Measurements from ENCODE around the gene CPLX3. TPM values are rescaled to one million over a fixed set of nuclear protein-coding genes. Genes with fewer than 3 reads are reported as not detected.
A peak's percentile ranks its signal among the peaks of the same experiment; 100 is the strongest.

The CPLX3 gene
- total and polyA plus RNA-seq, 7 experiments from 2014 or later = 0.27 to 0.60 TPM; not detected in 5

DNA sequence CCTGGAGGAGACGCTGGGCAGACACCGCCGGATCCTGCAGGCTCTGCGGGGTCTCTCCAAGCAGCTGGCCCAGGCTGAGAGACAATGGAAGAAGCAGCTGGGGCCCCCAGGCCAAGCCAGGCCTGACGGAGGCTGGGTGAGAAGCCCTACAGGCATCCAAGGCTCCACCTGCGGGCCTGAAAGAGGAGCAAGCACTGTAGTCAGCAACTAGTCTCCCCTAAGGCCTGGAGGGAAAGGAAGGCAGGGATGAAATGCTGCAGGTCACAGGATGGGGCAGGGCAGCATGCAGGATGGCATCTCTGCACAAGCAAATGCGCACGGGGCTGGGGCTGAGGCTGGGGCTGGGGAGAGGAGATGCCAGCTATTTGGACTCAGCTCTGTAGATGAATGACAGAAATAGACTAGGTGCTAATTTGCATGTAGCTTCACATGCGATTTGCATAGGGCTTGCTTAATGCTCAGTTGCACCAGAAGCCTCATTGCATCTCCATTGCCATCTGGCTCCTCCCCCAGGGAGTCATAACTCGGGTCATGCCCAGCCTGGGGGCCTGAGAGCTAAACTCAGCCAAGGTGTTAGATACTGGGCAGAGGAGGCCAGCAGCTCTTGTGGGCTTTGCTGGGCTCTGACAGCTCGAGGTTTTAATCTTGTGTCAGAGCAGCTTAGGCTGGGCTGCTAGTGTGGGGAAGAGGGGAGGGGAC is 5.2 kb upstream of the CPLX3 start:
- no peaks in the 10 kb centered on the region for H3K36me3 ChIP-seq (ENCODE audit: control insufficient read depth in 2 of 3, insufficient read depth in 3 of 3, low read length in 3 of 3)
- ATAC-seq = peak; percentile 39
- H3K4me1 ChIP-seq (ENCODE audit: control insufficient read depth in 2 of 2, insufficient read depth in 2 of 2, low read length in 2 of 2) = no peaks in the 10 kb centered on the region
- H3K4me3 Mint-ChIP-seq = no peak overlapping the region
- POLR2A ChIA-PET = no interaction called here
- H3K4me1 Mint-ChIP-seq = peaks cover 0 to 13% (median 4%) of the 10 kb centered on the region in 7 donors
- H3K4me3 ChIP-seq (ENCODE audit: low read length) = no peak overlapping the region
- no peak overlapping the region for H3K27ac Mint-ChIP-seq
- H3K9me3 Mint-ChIP-seq = no peaks in the 10 kb centered on the region
- intact Hi-C loops (cut with micrococcal nuclease) = no loop called here
- H3K27ac ChIP-seq (ENCODE audit: low read depth, low read length) = no peak overlapping the region
- CTCF ChIA-PET = interaction anchor here (0.6 kb wide), 1 partner anchor 314 kb away, joined by 4 read pairs; no protein-coding TSS in a partner anchor
- no peaks in the 10 kb centered on the region for H3K36me3 Mint-ChIP-seq
- peaks cover 0 to 10% (median 7%) of the 10 kb centered on the region in 5 donors for H3K27me3 Mint-ChIP-seq
- H3K27me3 ChIP-seq (ENCODE audit: control insufficient read depth in 2 of 2, insufficient read depth in 2 of 2, low read length in 2 of 2) = no peaks in the 10 kb centered on the region
- no peak for DNase-seq
- H3K9me3 ChIP-seq (ENCODE audit: control insufficient read depth in 2 of 3, low read length in 3 of 3) = no peaks in the 10 kb centered on the region

DNA sequence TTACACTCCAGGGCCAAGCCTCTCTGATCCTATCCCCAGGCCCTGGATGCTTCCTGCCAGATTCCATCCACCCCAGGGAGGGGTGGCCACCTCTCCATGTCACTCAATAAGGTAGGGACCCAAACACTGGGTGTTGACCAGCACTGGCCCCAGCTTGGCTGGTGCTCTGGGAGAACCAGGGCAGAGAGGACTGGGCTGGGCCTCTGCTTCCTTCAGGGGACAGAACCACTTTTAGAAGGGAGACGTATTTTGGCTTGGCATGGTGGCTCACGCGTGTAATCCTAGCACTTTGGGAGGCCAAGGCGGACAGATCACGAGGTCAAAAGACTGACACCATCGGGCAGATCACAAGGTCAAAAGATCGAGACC is 4.7 kb upstream of the CPLX3 start:
- Mint-ChIP-seq H3K27ac (no peak overlapping the region), H3K36me3 (no peaks in the 10 kb centered on the region), H3K27me3 (peaks cover 0 to 14% (median 7%) of the 10 kb centered on the region in 5 donors), H3K4me3 (no peak overlapping the region), H3K4me1 (peaks cover 0 to 13% (median 4%) of the 10 kb centered on the region in 7 donors), H3K9me3 (no peaks in the 10 kb centered on the region)
- intact Hi-C loops (cut with micrococcal nuclease) = no loop called here
- Histone ChIP-seq H3K4me3 (ENCODE audit: low read length) (no peak overlapping the region), H3K27me3 (ENCODE audit: control insufficient read depth in 2 of 2, insufficient read depth in 2 of 2, low read length in 2 of 2) (peaks cover 0 to 2% of the 10 kb centered on the region in 2 donors), H3K36me3 (ENCODE audit: control insufficient read depth in 2 of 3, insufficient read depth in 3 of 3, low read length in 3 of 3) (no peaks in the 10 kb centered on the region), H3K4me1 (ENCODE audit: control insufficient read depth in 2 of 2, insufficient read depth in 2 of 2, low read length in 2 of 2) (no peaks in the 10 kb centered on the region), H3K9me3 (ENCODE audit: control insufficient read depth in 2 of 3, low read length in 3 of 3) (no peaks in the 10 kb centered on the region), H3K27ac (ENCODE audit: low read depth, low read length) (no peak overlapping the region)
- CTCF ChIA-PET = interaction anchor here (0.6 kb wide), 1 partner anchor 315 kb away, joined by 4 read pairs; no protein-coding TSS in a partner anchor
- DNase-seq (no peak), ATAC-seq (no peak)
- POLR2A ChIA-PET = interaction anchor here (0.6 kb wide), 1 partner anchor 148 kb away, joined by 4 read pairs; no protein-coding TSS in a partner anchor

DNA sequence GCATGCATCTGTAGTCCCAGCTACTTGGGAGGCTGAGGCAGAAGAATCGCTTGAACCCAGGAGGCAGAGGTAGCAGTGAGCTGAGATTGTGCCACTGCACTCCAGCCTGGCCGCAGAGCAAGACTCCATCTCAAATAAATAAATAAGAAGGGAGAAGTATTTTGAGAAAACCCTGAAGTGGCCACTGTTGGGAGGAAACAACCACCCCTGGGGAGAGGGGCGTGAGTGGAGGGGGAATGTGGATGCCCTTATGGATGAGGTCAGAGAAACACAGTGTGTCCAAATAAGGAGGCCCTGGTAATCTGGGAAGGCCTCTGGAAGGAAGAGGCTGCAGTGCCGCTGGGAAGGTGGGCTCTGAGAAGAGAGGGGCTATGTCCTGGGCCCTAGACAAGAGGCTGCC is 4.2 kb upstream of the CPLX3 start:
- intact Hi-C loops (cut with micrococcal nuclease) = no loop called here
- Histone ChIP-seq H3K4me3 (ENCODE audit: low read length) (no peak overlapping the region), H3K9me3 (ENCODE audit: control insufficient read depth in 2 of 3, low read length in 3 of 3) (no peaks in the 10 kb centered on the region), H3K27ac (ENCODE audit: low read depth, low read length) (no peak overlapping the region), H3K4me1 (ENCODE audit: control insufficient read depth in 2 of 2, insufficient read depth in 2 of 2, low read length in 2 of 2) (no peaks in the 10 kb centered on the region), H3K27me3 (ENCODE audit: control insufficient read depth in 2 of 2, insufficient read depth in 2 of 2, low read length in 2 of 2) (peaks cover 0 to 7% of the 10 kb centered on the region in 2 donors), H3K36me3 (ENCODE audit: control insufficient read depth in 2 of 3, insufficient read depth in 3 of 3, low read length in 3 of 3) (no peaks in the 10 kb centered on the region)
- H3K4me3 Mint-ChIP-seq = no peak overlapping the region
- ATAC-seq (no peak), DNase-seq (no peak)
- H3K9me3 Mint-ChIP-seq = no peaks in the 10 kb centered on the region
- H3K27me3 Mint-ChIP-seq = peaks cover 2 to 18% (median 12%) of the 10 kb centered on the region in 5 donors
- CTCF ChIA-PET = interaction anchor here (0.6 kb wide), 1 partner anchor 315 kb away, joined by 4 read pairs; no protein-coding TSS in a partner anchor
- H3K27ac Mint-ChIP-seq = no peak overlapping the region
- no peaks in the 10 kb centered on the region for H3K36me3 Mint-ChIP-seq
- POLR2A ChIA-PET = interaction anchor here (0.6 kb wide), 1 partner anchor 149 kb away, joined by 4 read pairs; no protein-coding TSS in a partner anchor
- H3K4me1 Mint-ChIP-seq = peaks cover 0 to 13% (median 4%) of the 10 kb centered on the region in 7 donors

DNA sequence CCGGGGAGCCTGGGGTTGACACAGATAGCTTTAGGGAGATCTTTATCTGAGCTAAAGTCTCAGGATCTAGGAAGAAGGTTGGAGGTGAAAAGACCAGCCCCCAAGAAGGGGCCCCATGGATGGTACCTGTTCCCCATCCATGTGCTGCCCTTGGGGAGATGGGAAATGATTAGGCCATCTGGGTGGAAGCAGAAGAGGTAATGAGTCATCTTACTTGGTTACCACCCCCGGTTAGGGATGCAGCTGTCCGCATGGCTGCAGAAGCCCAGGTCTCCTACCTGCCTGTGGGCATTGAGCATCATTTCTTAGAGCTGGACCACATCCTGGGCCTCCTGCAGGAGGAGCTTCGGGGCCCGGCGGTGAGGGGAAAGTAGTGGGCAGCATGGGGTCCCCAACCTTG is 3.1 kb upstream of the CPLX3 start:
- Mint-ChIP-seq H3K36me3 (no peaks in the 10 kb centered on the region), H3K9me3 (no peaks in the 10 kb centered on the region)

DNA sequence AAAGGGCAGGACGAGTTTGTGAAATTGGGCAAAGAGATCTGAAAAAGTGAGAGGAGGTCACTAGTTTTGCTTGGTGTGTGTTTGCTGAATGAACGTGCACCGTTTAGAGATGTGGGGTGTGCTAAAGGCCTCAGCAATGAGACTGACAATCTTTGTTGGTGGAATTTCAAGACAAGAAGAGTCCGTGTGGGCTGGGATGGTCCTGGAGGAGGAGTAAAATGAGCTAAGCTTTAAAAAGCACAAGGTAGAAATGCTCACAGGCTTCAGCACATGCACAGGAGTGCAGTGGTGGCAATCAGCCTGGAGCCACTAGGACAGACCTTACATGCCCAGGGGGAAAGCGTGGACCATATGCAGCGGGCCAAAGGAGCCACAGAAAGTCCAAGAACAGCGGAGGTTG is 1.5 kb upstream of the CPLX3 start:
- Histone ChIP-seq H3K36me3 (ENCODE audit: control insufficient read depth in 2 of 3, insufficient read depth in 3 of 3, low read length in 3 of 3) (no peaks in the 10 kb centered on the region), H3K4me3 (ENCODE audit: low read length) (no peak overlapping the region), H3K4me1 (ENCODE audit: control insufficient read depth in 2 of 2, insufficient read depth in 2 of 2, low read length in 2 of 2) (no peaks in the 10 kb centered on the region), H3K27me3 (ENCODE audit: control insufficient read depth in 2 of 2, insufficient read depth in 2 of 2, low read length in 2 of 2) (peaks cover 0 to 12% of the 10 kb centered on the region in 2 donors), H3K9me3 (ENCODE audit: control insufficient read depth in 2 of 3, low read length in 3 of 3) (no peaks in the 10 kb centered on the region), H3K27ac (ENCODE audit: low read depth, low read length) (no peak overlapping the region)
- H3K36me3 Mint-ChIP-seq = no peaks in the 10 kb centered on the region
- ChIA-PET POLR2A (interaction anchor here (1.0 kb wide), 1 partner anchor 9 kb away, joined by 3 read pairs; no protein-coding TSS in a partner anchor), CTCF (interaction anchor here (1.2 to 1.6 kb wide), 2 partner anchors 25 to 56 kb away, joined by 3 to 5 read pairs; no protein-coding TSS in a partner anchor)
- intact Hi-C loops (cut with micrococcal nuclease) = no loop called here
- H3K27me3 Mint-ChIP-seq = peaks cover 21 to 35% (median 24%) of the 10 kb centered on the region in 5 donors
- peak overlapping the region in 1 of 9 donors; percentile 27 for H3K27ac Mint-ChIP-seq
- DNase-seq (no peak), ATAC-seq (no peak)
- H3K4me1 Mint-ChIP-seq = peaks cover 0 to 6% (median 0%) of the 10 kb centered on the region in 7 donors
- H3K9me3 Mint-ChIP-seq = no peaks in the 10 kb centered on the region
- peak overlapping the region in 1 of 10 donors; percentile 20 for H3K4me3 Mint-ChIP-seq

More for the DNA sequence above, 3.1 kb upstream of the CPLX3 start:
- Histone ChIP-seq H3K27me3 (ENCODE audit: control insufficient read depth in 2 of 2, insufficient read depth in 2 of 2, low read length in 2 of 2) (peaks cover 0 to 12% of the 10 kb centered on the region in 2 donors), H3K4me1 (ENCODE audit: control insufficient read depth in 2 of 2, insufficient read depth in 2 of 2, low read length in 2 of 2) (no peaks in the 10 kb centered on the region), H3K36me3 (ENCODE audit: control insufficient read depth in 2 of 3, insufficient read depth in 3 of 3, low read length in 3 of 3) (no peaks in the 10 kb centered on the region), H3K27ac (ENCODE audit: low read depth, low read length) (no peak overlapping the region), H3K9me3 (ENCODE audit: control insufficient read depth in 2 of 3, low read length in 3 of 3) (no peaks in the 10 kb centered on the region), H3K4me3 (ENCODE audit: low read length) (no peak overlapping the region)
- H3K27me3 Mint-ChIP-seq = peaks cover 13 to 27% (median 21%) of the 10 kb centered on the region in 5 donors
- ChIA-PET POLR2A (interaction anchor here (0.6 kb wide), 1 partner anchor 22 kb away, joined by 5 read pairs; no protein-coding TSS in a partner anchor), CTCF (no interaction called here)
- H3K27ac Mint-ChIP-seq = no peak overlapping the region
- peaks cover 0 to 10% (median 4%) of the 10 kb centered on the region in 7 donors for H3K4me1 Mint-ChIP-seq
- intact Hi-C loops (cut with micrococcal nuclease) = no loop called here
- no peak for ATAC-seq
- H3K4me3 Mint-ChIP-seq = no peak overlapping the region
- DNase-seq = no peak

DNA sequence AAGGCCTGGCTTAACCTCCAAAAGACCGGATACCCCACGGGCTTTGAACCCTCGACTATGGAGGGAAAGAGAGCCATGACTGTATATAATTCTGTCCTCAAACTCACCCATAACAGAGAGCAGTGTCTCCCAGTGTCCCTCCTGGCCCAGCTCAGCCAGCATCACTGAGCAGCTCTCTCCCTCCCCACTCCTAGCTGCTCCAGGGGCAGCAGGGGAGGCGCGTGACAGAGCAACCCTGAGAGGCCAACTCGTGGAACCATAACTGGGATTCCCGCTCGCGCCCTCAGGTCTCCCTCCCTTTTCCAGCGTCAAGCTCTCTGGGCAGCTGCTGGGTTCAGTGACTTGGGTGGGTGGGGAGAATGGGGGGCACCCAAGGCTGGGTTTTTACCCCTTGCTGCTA is 561 bp upstream of the CPLX3 start:
- no peak overlapping the region for H3K27ac ChIP-seq (ENCODE audit: low read depth, low read length)
- H3K4me1 Mint-ChIP-seq = peaks cover 0 to 6% (median 0%) of the 10 kb centered on the region in 7 donors
- peak overlapping the region in 1 of 9 donors; percentile 36 for H3K27ac Mint-ChIP-seq
- intact Hi-C loops (cut with micrococcal nuclease) = loop anchor here in 1 of 2 donors (1.0 kb wide), 2 partner anchors 47 to 169 kb away; partner anchors contain the start of genes SCAMP2 and SCAMP5
- no peak overlapping the region for H3K4me3 Mint-ChIP-seq
- H3K9me3 Mint-ChIP-seq = no peaks in the 10 kb centered on the region
- no peaks in the 10 kb centered on the region for H3K9me3 ChIP-seq (ENCODE audit: control insufficient read depth in 2 of 3, low read length in 3 of 3)
- H3K27me3 ChIP-seq (ENCODE audit: control insufficient read depth in 2 of 2, insufficient read depth in 2 of 2, low read length in 2 of 2) = peaks cover 0 to 12% of the 10 kb centered on the region in 2 donors
- H3K4me1 ChIP-seq (ENCODE audit: control insufficient read depth in 2 of 2, insufficient read depth in 2 of 2, low read length in 2 of 2) = no peaks in the 10 kb centered on the region
- DNase-seq = no peak
- no peaks in the 10 kb centered on the region for H3K36me3 Mint-ChIP-seq
- peaks cover 21 to 35% (median 24%) of the 10 kb centered on the region in 5 donors for H3K27me3 Mint-ChIP-seq
- ChIA-PET CTCF (interaction anchor here (1.5 to 1.6 kb wide), 2 partner anchors 26 to 57 kb away, joined by 4 to 5 read pairs; no protein-coding TSS in a partner anchor), POLR2A (interaction anchor here (1.0 kb wide), 1 partner anchor 10 kb away, joined by 3 read pairs; no protein-coding TSS in a partner anchor)
- H3K4me3 ChIP-seq (ENCODE audit: low read length) = no peak overlapping the region
- no peak for ATAC-seq
- no peaks in the 10 kb centered on the region for H3K36me3 ChIP-seq (ENCODE audit: control insufficient read depth in 2 of 3, insufficient read depth in 3 of 3, low read length in 3 of 3)
